ENCODE data around the gene SDK1.

The SDK1 gene

DNA sequence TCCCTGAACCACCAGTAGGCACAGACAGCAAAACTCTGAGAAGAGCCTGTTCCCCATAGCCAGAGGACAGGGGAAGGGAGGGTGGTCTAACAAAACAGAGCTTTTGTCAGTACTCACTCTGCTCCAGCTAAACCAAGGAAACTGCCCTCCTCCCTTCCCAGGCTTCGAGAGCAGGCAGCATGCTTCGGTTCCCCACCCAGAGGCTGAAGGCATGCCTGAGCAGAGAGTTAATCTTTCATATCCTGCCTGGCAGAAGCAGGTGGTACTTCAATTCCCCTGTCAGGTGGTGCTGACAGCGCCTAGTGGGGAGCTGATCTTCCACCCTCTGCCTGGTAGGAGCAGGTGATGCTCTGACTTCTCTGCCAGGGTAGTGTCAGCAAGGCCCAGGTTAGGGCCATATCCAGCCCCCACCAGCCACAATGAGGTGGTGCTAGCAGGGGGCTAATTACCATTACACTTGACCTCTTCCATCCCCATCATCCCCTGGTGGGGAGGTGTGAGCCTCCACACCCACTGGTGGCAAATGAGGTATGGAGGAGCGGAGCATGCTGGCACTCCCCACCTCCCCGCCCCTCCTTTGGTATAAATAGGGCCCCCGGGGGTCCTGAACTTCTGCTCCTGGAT, 35.1 kb downstream of the SDK1 start:
- DNase-seq (ENCODE audit: low read depth in 2 of 3, low spot score in 2 of 3), result no peak

GRCh38 chr7:3338161-3338560, 37.1 kb downstream of the SDK1 start:
- no peak for DNase-seq (ENCODE audit: low read depth in 2 of 3, low spot score in 2 of 3)

- DNase-seq (ENCODE audit: low read depth in 2 of 3, low spot score in 2 of 3), result no peak
Observed at GRCh38 chr7:3345699-3346481, 44.8 kb downstream of the SDK1 start.

- no peak for DNase-seq (ENCODE audit: low read depth in 2 of 3, low spot score in 2 of 3)
Observed at GRCh38 chr7:3349126-3349525, 48.1 kb downstream of the SDK1 start.

DNA sequence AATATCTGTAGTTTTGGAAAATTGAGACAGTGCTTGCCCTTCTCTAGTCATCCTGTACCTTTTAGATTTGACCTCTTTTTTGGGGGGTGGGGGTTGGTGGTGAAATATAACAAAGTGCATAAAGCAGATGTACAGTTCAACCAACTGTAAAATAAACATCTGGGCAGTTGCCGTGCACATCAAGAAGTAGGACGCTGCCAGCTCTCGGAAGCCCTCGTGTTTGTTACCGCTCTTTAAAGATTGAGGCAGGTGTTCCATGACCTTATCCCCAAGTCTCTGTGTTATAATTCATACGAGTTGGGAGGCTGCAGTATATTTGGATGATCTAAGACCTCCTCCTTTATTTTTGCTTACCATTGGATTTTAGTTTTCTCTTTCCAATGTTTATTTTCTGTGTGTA, 55.1 kb downstream of the SDK1 start:
- no peak for DNase-seq (ENCODE audit: low read depth in 2 of 3, low spot score in 2 of 3)

- no peak for DNase-seq (ENCODE audit: low read depth in 2 of 3, low spot score in 2 of 3)
Observed at GRCh38 chr7:3358991-3359390, 57.9 kb downstream of the SDK1 start.

DNA sequence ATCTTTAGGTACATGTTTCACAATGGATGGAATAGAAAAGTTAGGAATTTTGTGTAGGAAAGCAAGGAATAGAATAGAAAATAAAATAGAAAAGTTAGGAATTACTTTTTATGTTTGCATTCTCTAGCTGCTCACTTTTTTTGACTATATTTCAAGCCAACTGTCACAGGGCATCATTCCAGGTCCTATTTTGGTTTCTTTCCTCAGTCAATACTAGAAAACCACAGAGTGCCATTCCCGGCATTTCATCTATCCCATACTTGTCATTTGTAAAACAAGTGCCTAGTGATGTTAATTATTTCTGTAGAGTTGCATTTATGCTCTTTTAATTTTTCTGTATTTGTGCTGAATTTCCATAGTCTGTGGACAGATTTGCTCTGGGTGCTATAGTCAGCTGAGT, 66.2 kb downstream of the SDK1 start:
- no peak for DNase-seq (ENCODE audit: low read depth in 2 of 3, low spot score in 2 of 3)

DNA sequence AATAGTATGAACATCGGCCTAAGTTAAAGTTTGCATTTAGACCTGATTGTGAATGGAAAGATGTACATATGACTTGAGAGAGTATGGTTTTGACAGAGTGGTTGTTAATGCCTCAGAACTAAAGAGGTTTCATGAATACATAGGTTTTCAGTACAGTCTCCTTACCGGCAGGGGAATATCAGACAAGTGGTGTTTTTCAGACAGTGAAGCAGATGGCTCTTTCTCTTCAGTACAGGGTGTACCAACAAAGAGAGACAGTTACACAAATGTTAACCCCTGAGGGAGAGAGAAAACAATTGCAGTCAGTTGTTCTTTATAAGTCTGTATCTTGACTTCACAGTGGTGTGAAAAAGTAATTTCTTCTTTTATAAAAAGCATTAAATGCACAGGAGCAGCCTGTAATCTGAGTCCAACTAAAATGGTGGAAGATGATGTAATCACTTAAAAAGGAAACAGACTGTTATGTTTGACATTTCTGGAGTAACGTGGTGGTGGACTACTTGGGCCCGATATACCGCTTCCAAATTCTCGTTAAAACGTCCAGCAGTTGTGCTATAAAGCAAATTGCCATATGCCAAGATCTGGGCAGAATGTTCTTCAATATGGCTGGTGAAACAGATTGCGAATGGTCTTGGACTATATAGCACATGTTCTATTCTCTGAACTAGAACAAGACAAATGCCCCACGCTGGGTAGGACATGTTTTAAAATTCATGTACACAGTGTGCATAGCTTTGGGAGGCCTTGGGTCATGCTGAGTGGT, 69.2 kb downstream of the SDK1 start:
- no peak for DNase-seq (ENCODE audit: low read depth in 2 of 3, low spot score in 2 of 3)

DNA sequence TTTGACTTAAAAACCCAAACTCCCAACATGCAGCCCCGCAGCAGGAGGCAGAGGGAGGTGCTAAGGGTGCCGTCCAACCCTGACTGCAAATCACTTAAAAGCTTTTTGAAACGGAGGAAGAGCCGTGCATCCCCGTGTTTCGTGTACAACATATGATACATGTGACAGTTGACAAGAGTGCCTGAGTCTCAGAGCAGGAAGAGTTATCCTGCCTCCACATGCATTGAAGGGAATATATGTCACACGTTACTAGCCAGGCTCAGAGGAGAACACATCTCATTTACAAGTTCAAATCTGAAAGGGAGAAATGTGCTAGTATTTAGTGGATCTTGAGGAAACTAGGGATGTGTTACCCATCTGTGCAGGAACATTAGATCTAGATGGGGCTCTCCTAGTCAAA, 69.9 kb downstream of the SDK1 start:
- DNase-seq (ENCODE audit: low read depth in 2 of 3, low spot score in 2 of 3), result no peak

DNA sequence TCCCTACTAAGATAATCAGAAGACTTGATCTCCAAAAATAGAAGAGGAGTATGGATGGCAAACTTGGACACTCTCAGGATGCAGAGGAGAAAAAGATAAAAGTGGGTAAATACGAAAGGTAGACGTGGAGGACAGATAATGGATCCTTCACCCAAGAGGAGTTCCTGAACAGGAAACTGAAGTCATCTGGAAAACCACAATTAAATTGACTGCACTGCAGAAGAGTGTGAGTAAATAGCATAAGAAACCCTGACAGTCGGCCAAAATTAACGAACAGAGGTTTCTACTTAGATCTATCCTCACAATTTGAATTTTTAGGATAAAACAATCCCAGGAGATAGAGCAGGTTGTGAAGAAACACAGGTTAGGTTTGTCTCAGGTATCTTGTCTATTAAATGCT, 70.5 kb downstream of the SDK1 start:
- no peak for DNase-seq (ENCODE audit: low read depth in 2 of 3, low spot score in 2 of 3)

DNA sequence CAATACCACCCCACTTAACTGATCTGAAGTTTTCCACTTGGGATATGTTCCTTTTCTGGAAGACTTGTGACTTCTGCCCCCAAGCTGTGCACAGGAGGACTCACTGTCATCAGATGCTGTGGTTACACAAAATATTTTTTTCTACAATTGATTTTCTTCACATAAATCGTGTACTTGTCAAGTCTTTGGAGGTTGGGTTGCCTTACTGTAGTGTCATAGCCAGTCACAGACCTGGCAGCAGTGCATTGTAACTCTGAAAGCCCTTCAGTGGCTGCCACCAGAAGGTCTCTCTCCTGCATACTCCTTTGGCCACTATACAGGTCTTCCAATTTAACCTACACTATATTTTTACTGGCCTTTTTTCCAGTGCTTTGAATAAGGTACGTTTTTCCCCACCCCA, 73.2 kb downstream of the SDK1 start:
- DNase-seq (ENCODE audit: low read depth in 2 of 3, low spot score in 2 of 3), result no peak

- DNase-seq (ENCODE audit: low read depth in 2 of 3, low spot score in 2 of 3), result no peak
Observed at GRCh38 chr7:3378390-3379150, 77.5 kb downstream of the SDK1 start.

- no peak for DNase-seq (ENCODE audit: low read depth in 2 of 3, low spot score in 2 of 3)
Observed at GRCh38 chr7:3380034-3380433, 79.0 kb downstream of the SDK1 start.

- DNase-seq (ENCODE audit: low read depth in 2 of 3, low spot score in 2 of 3), result no peak
Observed at GRCh38 chr7:3380886-3381685, 80.0 kb downstream of the SDK1 start.

GRCh38 chr7:3386423-3387190, 85.6 kb downstream of the SDK1 start:
- DNase-seq (ENCODE audit: low read depth in 2 of 3, low spot score in 2 of 3), result no peak

GRCh38 chr7:3393862-3394261, 92.8 kb downstream of the SDK1 start:
- no peak for DNase-seq (ENCODE audit: low read depth in 2 of 3, low spot score in 2 of 3)

GRCh38 chr7:3397324-3397723, 96.3 kb downstream of the SDK1 start:
- no peak for DNase-seq (ENCODE audit: low read depth in 2 of 3, low spot score in 2 of 3)

DNA sequence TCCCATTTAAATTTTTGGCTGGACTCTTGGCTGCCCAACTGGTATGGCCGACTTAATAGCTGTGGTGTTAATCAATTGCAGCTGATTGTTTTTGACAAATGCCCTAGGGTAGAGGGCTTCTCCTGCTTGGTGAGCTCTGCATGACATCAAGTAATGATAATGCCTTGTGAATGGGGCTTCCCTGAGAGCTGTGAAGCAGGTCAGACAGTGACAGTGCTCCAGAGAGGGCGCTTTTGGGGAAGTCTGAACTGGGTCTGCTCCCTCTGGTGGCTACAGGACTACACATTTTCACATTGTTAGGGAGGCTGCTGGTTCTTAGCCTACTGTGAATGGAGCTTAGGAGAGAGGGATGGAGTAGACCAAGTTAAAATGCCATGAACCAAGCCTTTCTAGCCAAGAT, 98.8 kb downstream of the SDK1 start:
- DNase-seq (ENCODE audit: low read depth in 2 of 3, low spot score in 2 of 3), result no peak

DNA sequence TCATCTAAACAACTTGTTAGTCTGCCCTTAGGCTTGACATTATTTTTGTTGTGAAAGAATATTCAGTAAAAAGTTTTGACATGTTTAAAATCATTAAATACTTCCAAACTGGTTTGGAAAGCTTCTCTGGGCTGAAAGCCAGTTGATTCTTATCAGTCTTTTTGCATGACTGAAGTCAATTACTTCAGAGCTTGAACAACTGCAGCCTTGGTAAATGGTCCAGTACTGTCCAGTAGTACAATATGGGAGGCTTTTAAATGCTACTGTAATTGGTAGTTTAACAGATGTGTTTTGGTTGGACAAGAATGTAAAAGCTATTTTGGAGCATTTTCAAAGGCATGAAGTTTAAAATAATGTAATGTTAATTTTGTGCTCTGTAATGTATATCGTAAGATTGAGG, 103.4 kb downstream of the SDK1 start:
- DNase-seq (ENCODE audit: low read depth in 2 of 3, low spot score in 2 of 3), result no peak
